ENCODE measurements around the gene DENND5B.

GRCh38 chr12:31518680-31519227, 72.2 kb downstream of the DENND5B start:
- TF ChIP-seq CTCF (IDR thresholded peaks at IDR 0.05), result no peak
- TF ChIP-seq POLR2AphosphoS5 (IDR thresholded peaks at IDR 0.05), result no peak
- no peak for TF ChIP-seq POLR2A (IDR thresholded peaks at IDR 0.05; ENCODE audit: low read depth)
- no peak for TF ChIP-seq EP300 (IDR thresholded peaks at IDR 0.05)
